IMR-90 (cell line): Measurements from ENCODE around the gene MS4A5. TPM values are rescaled to one million over a fixed set of nuclear protein-coding genes. Genes with fewer than 3 reads are reported as not detected.

Experiments
- ATAC-seq: fragments of 200-7000 bp; cut with Tn5 transposase; 2 replicates; pipeline ENCODE4 v1.9.1; 2020; ENCODE audit warnings: low read depth, mild to moderate bottlenecking, moderate library complexity
- BruUV-seq: library from RNA; stranded (reverse); fragments of 400-500 nt; replicated peaks from 2 replicates; lab custom pipeline; 2021; lab: Mats Ljungman, UMichigan
- CTCF ChIA-PET: fragments of 300-600 bp; formaldehyde crosslinking; extraction: SDS; loops from one replicate; lab custom pipeline; 2021; ENCODE audit warnings: antibody characterized with exemption; lab: Yijun Ruan, JAX
- POLR2A ChIA-PET: fragments of 300-600 bp; sonication (Branson Sonifier 250); formaldehyde crosslinking; loops from one replicate; lab custom pipeline; 2022; ENCODE audit warnings: antibody characterized with exemption; ENCODE audit not compliant: unreplicated experiment; lab: Charles Lee
- DNase-seq: peaks from one replicate; pipeline ENCODE4 v3.0.0; 2013
- H2AFZ ChIP-seq: replicated peaks from 2 replicates; pipeline ENCODE3; 2013; ENCODE audit warnings: low read length, mild to moderate bottlenecking; ENCODE audit not compliant: poor library complexity
- H2AK5ac ChIP-seq: 2 replicates; pipeline ENCODE4 v1.6.1; 2013; ENCODE audit warnings: low read depth, low read length, inconsistent platforms
- H2AK9ac ChIP-seq: replicated peaks from 2 replicates; pipeline ENCODE3; 2013; ENCODE audit warnings: mild to moderate bottlenecking, low read depth, low read length, moderate library complexity; ENCODE audit not compliant: poor library complexity
- H2BK120ac ChIP-seq: 2 replicates; pipeline ENCODE4 v1.6.1; 2013; ENCODE audit warnings: low read depth, low read length, inconsistent platforms
- H2BK15ac ChIP-seq: 3 replicates; pipeline ENCODE4 v1.6.1; 2013; ENCODE audit warnings: low read depth, low read length, inconsistent platforms
- H2BK20ac ChIP-seq: 2 replicates; pipeline ENCODE4 v1.6.1; 2013; ENCODE audit warnings: low read depth, mild to moderate bottlenecking, inconsistent platforms, low read length, moderate library complexity
- H2BK5ac ChIP-seq: 2 replicates; pipeline ENCODE4 v1.6.1; 2013; ENCODE audit warnings: mild to moderate bottlenecking, low read depth, low read length, inconsistent platforms; ENCODE audit not compliant: poor library complexity, severe bottlenecking
- H3K14ac ChIP-seq: replicated peaks from 2 replicates; pipeline ENCODE4 v1.6.1; 2013; ENCODE audit warnings: low read depth, low read length, inconsistent platforms
- H3K18ac ChIP-seq: 2 replicates; pipeline ENCODE4 v1.6.1; 2013; ENCODE audit warnings: low read depth, low read length, control low read depth
- H3K23ac ChIP-seq: 2 replicates; pipeline ENCODE4 v1.6.1; 2013; ENCODE audit warnings: low read depth, low read length, inconsistent platforms
- H3K27ac ChIP-seq: 2 replicates; pipeline ENCODE4 v1.5.1; 2013; ENCODE audit warnings: mild to moderate bottlenecking, control low read depth, low read length; ENCODE audit not compliant: insufficient read depth
- H3K27me3 ChIP-seq: 2 replicates; pipeline ENCODE4 v1.6.1; 2013; ENCODE audit warnings: low read length; ENCODE audit not compliant: control insufficient read depth, insufficient read depth
- H3K36me3 ChIP-seq: 2 replicates; pipeline ENCODE4 v1.6.1; 2013; ENCODE audit warnings: low read length, mixed read lengths; ENCODE audit not compliant: control insufficient read depth, insufficient read depth
- H3K4ac ChIP-seq: 2 replicates; pipeline ENCODE4 v1.6.1; 2013; ENCODE audit warnings: low read depth, low read length, inconsistent platforms
- H3K4me1 ChIP-seq: 2 replicates; pipeline ENCODE4 v1.6.1; 2013; ENCODE audit warnings: low read length, mixed read lengths; ENCODE audit not compliant: control insufficient read depth, insufficient read depth
- H3K4me2 ChIP-seq: 2 replicates; pipeline ENCODE4 v1.6.1; 2013; ENCODE audit warnings: low read depth, mild to moderate bottlenecking, control low read depth, low read length, moderate library complexity
- H3K4me3 ChIP-seq: 2 replicates; pipeline ENCODE4 v1.5.1; 2013; ENCODE audit warnings: low read depth, mild to moderate bottlenecking, control low read depth, low read length, moderate library complexity; ENCODE audit not compliant: insufficient read depth
- H3K56ac ChIP-seq: 2 replicates; pipeline ENCODE4 v1.6.1; 2013; ENCODE audit warnings: low read length, inconsistent platforms; ENCODE audit not compliant: insufficient read depth; ENCODE audit errors: extremely low read depth
- H3K79me1 ChIP-seq, 2 experiments: 2 replicates each; pipeline ENCODE4 v1.6.1; 2013; ENCODE audit warnings: low read length in 2 of 2, inconsistent platforms in 1 of 2, low read depth in 1 of 2
- H3K9ac ChIP-seq: 2 replicates; pipeline ENCODE4 v1.6.1; 2013; ENCODE audit warnings: low read depth, low read length, control low read depth
- H3K9me1 ChIP-seq: 2 replicates; pipeline ENCODE4 v1.6.1; 2013; ENCODE audit warnings: low read length, inconsistent platforms; ENCODE audit not compliant: insufficient read depth
- H3K9me3 ChIP-seq: 2 replicates; pipeline ENCODE4 v1.6.1; 2013; ENCODE audit warnings: low read length; ENCODE audit not compliant: control insufficient read depth, insufficient read depth
- H4K20me1 ChIP-seq: 2 replicates; pipeline ENCODE4 v1.6.1; 2013; ENCODE audit warnings: low read length, inconsistent platforms; ENCODE audit not compliant: insufficient read depth
- H4K5ac ChIP-seq: 2 replicates; pipeline ENCODE4 v1.6.1; 2013; ENCODE audit warnings: mild to moderate bottlenecking, low read depth, low read length, control low read depth
- H4K8ac ChIP-seq, 2 experiments: 2 replicates each; pipeline ENCODE4 v1.6.1; 2013; ENCODE audit warnings: low read depth in 2 of 2, low read length in 2 of 2, control low read depth in 1 of 2, inconsistent platforms in 1 of 2
- H4K91ac ChIP-seq: 2 replicates; pipeline ENCODE4 v1.6.1; 2013; ENCODE audit warnings: low read depth, low read length, inconsistent platforms; ENCODE audit not compliant: insufficient read depth
- BHLHE40 ChIP-seq: fragments of 150-350 bp; IDR thresholded peaks from 2 replicates; pipeline ENCODE4 v1.6.1; 2016; ENCODE audit warnings: mild to moderate bottlenecking, low read depth, low read length
- CTCF ChIP-seq: conservative IDR thresholded peaks from 2 replicates; pipeline ENCODE4 v1.5.1; 2012; ENCODE audit warnings: mild to moderate bottlenecking, low read depth, low read length, improper control_type of control experiment
- FOS ChIP-seq: fragments of 150-350 bp; IDR thresholded peaks from 2 replicates; pipeline ENCODE4 v1.6.1; 2016; ENCODE audit warnings: low read depth, low read length
- MAZ ChIP-seq: IDR thresholded peaks from 2 replicates; pipeline ENCODE4 v1.6.1; 2012; ENCODE audit warnings: low read depth, mild to moderate bottlenecking, low read length, improper control_type of control experiment, moderate library complexity, borderline replicate concordance
- MXI1 ChIP-seq: IDR thresholded peaks from 2 replicates; pipeline ENCODE4 v1.6.1; 2012; ENCODE audit warnings: low read depth, mild to moderate bottlenecking, low read length, moderate library complexity, borderline replicate concordance
- POLR2A ChIP-seq: IDR thresholded peaks from 2 replicates; pipeline ENCODE4 v1.6.1; 2012; ENCODE audit warnings: mild to moderate bottlenecking, low read depth, low read length
- RFX5 ChIP-seq: IDR thresholded peaks from 2 replicates; pipeline ENCODE4 v1.8.0; 2012; ENCODE audit warnings: low read depth, mild to moderate bottlenecking, low read length, moderate library complexity
- USF2 ChIP-seq: fragments of 150-350 bp; IDR thresholded peaks from 2 replicates; pipeline ENCODE4 v1.6.1; 2017; ENCODE audit warnings: mild to moderate bottlenecking, antibody characterized with exemption, low read length, low read depth
- WGBS, 2 experiments: methylation state at CpG; one replicate each; pipeline versions ENCODE4 v1.1.5 to v1.1.7; 2013; ENCODE audit warnings: missing lambda C conversion rate in 2 of 2; ENCODE audit not compliant: insufficient read length in 1 of 2; ENCODE audit errors: extremely low coverage in 2 of 2; 5-methylcytosine and 5-hydroxymethylcytosine counted together
- dilution Hi-C: fragments of 300-500 bp; cut with HindIII; formaldehyde crosslinking; loops from one replicate; pipeline ENCODE4 v1.14.3; 2018; ENCODE audit warnings: low sequenced_read_pairs; ENCODE audit not compliant: unreplicated experiment
- in situ Hi-C: fragments of 300-500 bp; cut with MboI; formaldehyde crosslinking; loops from 3 replicates; pipeline ENCODE4 v1.14.3; 2019; ENCODE audit warnings: low sequenced_read_pairs, inconsistent platforms, mixed read lengths
- intact Hi-C: fragments of 100-400 bp; cut with micrococcal nuclease; formaldehyde crosslinking; loops from 2 replicates; pipeline ENCODE4 v1.10.0; 2022
- polyA plus RNA-seq, 3 experiments: library from polyadenylated mRNA; depleted of rRNA; stranded (reverse); fragments of >200 nt; gene quantifications; 2 replicates each; pipeline ENCODE4 v1.2.3, GENCODE V29; 2012; ENCODE audit warnings: low replicate concordance in 1 of 3
- total RNA-seq: library from RNA; depleted of rRNA; stranded (reverse); fragments of >200 nt; gene quantifications from 2 replicates; pipeline ENCODE4 v1.2.3, GENCODE V29; 2012

The MS4A5 gene
- total and polyA plus RNA-seq, 2 of the 4 experiments (the other 2 are of a cell fraction): not detected

GRCh38 chr11:60433401-60433800 lies 4.0 kb downstream of the MS4A5 start:
- no peak overlapping the region for H2AK5ac ChIP-seq
- 33% methylated on average over 1 of the region's 4 CpGs; no CpG with 5 or more reads in 1 of the 2 experiments for WGBS, 2 experiments
- H2BK5ac ChIP-seq: no peak overlapping the region
- no peak overlapping the region for H2BK120ac ChIP-seq
- H4K8ac ChIP-seq: no peak overlapping the region
- intact Hi-C loops (no loop called here), in situ Hi-C loops (no loop called here), dilution Hi-C loops (no loop called here)
- H3K56ac ChIP-seq: no peak overlapping the region
- H4K5ac ChIP-seq: no peak overlapping the region
- peaks cover 6% of the 10 kb centered on the region for H3K9me3 ChIP-seq
- CTCF ChIA-PET: no interaction called here
- no peak overlapping the region for H2BK20ac ChIP-seq
- H3K27me3 ChIP-seq: no peaks in the 10 kb centered on the region
- no peak overlapping the region for H2BK15ac ChIP-seq
- H3K18ac ChIP-seq: no peak overlapping the region
- H4K91ac ChIP-seq: no peak overlapping the region
- H3K4me3 ChIP-seq: no peak overlapping the region
- H3K4me2 ChIP-seq: no peak overlapping the region
- no peak overlapping the region for H3K27ac ChIP-seq
- no peaks in the 10 kb centered on the region for H3K36me3 ChIP-seq
- no peak overlapping the region for H3K9ac ChIP-seq
- no peak for DNase-seq
- no peak overlapping the region for H2AFZ ChIP-seq
- H3K23ac ChIP-seq: no peak overlapping the region
- BruUV-seq: no TSS peak
- no peaks in the 10 kb centered on the region for H3K4me1 ChIP-seq
- no peaks in the 10 kb centered on the region for H4K20me1 ChIP-seq
- no peaks in the 10 kb centered on the region for H3K79me1 ChIP-seq
- TF ChIP-seq RFX5 (no peak), CTCF (no peak), MAZ (no peak), POLR2A (no peak), MXI1 (no peak), FOS (no peak), USF2 (no peak), BHLHE40 (no peak)
- POLR2A ChIA-PET: no interaction called here
- H3K14ac ChIP-seq: no peak overlapping the region
- no peak for ATAC-seq
- no peaks in the 10 kb centered on the region for H3K9me1 ChIP-seq
- H2AK9ac ChIP-seq: no peak overlapping the region
- H3K4ac ChIP-seq: no peak overlapping the region
